ENCODE results near the gene STXBP5. TPM values are rescaled to one million over a fixed set of nuclear protein-coding genes. Genes with fewer than 3 reads are reported as not detected.

Gene STXBP5
- total and polyA plus RNA-seq, 2 experiments from 2014 or later = 11.1 to 30.3 TPM

GRCh38 chr6:147169529-147169928 is 34.7 kb upstream of the STXBP5 start:
- no peaks in the 10 kb centered on the region for H3K27me3 ChIP-seq
- no peaks in the 10 kb centered on the region for H3K9me3 ChIP-seq (ENCODE audit: low read depth)
- no peak overlapping the region for H3K4me3 ChIP-seq
- TF ChIP-seq CTCF (IDR thresholded peaks at IDR 0.05; ENCODE audit: poor library complexity) = no peak
- no peak for TF ChIP-seq EZH2 (IDR thresholded peaks at IDR 0.05; ENCODE audit: borderline replicate concordance)
- no peak for TF ChIP-seq EZH2phosphoT487 (IDR thresholded peaks at IDR 0.05; ENCODE audit: low read depth, severe bottlenecking, unreplicated experiment)
- no peaks in the 10 kb centered on the region for H3K4me1 ChIP-seq (ENCODE audit: insufficient read depth)
- DNase-seq (ENCODE audit: low spot score) = no peak
- no peaks in the 10 kb centered on the region for H3K36me3 ChIP-seq (replicated peaks; ENCODE audit: insufficient read depth, low read depth)
- H4K20me1 ChIP-seq (ENCODE audit: insufficient read depth, poor library complexity, severe bottlenecking) = no peaks in the 10 kb centered on the region
- H3K9me2 ChIP-seq (replicated peaks; ENCODE audit: insufficient read depth) = no peaks in the 10 kb centered on the region
- 87% methylated on average over 1 of the region's 1 CpG for WGBS (ENCODE audit: low lambda C conversion rate, missing lambda C conversion rate)
- no peak overlapping the region for H2AFZ ChIP-seq
- no peaks in the 10 kb centered on the region for H3K79me2 ChIP-seq
- H3K4me2 ChIP-seq = no peak overlapping the region
- H3K27ac ChIP-seq = no peak overlapping the region

GRCh38 chr6:147170269-147170668 is 33.9 kb upstream of the STXBP5 start:
- Histone ChIP-seq H2AFZ (no peak overlapping the region), H4K20me1 (ENCODE audit: insufficient read depth, poor library complexity, severe bottlenecking) (no peaks in the 10 kb centered on the region), H3K27me3 (no peaks in the 10 kb centered on the region), H3K27ac (no peak overlapping the region), H3K4me3 (no peak overlapping the region), H3K79me2 (no peaks in the 10 kb centered on the region), H3K36me3 (replicated peaks; ENCODE audit: insufficient read depth, low read depth) (no peaks in the 10 kb centered on the region), H3K4me2 (no peak overlapping the region), H3K4me1 (ENCODE audit: insufficient read depth) (no peaks in the 10 kb centered on the region), H3K9me3 (ENCODE audit: low read depth) (no peaks in the 10 kb centered on the region), H3K9me2 (replicated peaks; ENCODE audit: insufficient read depth) (no peaks in the 10 kb centered on the region)
- 96% methylated on average over 1 of the region's 1 CpG for WGBS (ENCODE audit: low lambda C conversion rate, missing lambda C conversion rate)
- TF ChIP-seq EZH2 (IDR thresholded peaks at IDR 0.05; ENCODE audit: borderline replicate concordance) (no peak), EZH2phosphoT487 (IDR thresholded peaks at IDR 0.05; ENCODE audit: low read depth, severe bottlenecking, unreplicated experiment) (no peak), CTCF (IDR thresholded peaks at IDR 0.05; ENCODE audit: poor library complexity) (no peak)
- DNase-seq (ENCODE audit: low spot score) = no peak

DNA sequence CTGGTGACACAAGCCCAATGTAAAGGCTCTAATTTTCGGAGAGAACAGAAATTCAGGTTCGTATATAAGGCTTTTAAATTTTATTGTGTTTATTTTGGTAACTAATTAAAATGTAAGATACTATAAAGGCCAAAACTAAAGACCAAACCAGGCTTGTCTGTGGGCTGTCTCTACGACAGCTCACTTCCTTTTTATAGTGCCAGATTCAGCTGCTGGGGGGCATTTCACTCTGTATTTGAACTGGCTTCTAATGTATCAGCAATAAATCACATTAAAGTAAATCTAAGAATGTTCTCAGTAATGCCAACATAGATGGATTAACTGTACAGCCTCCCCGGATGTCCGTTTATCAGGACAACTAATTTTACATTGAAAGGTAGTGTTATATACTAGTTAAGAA is 31.1 kb upstream of the STXBP5 start:
- H4K20me1 ChIP-seq (ENCODE audit: insufficient read depth, poor library complexity, severe bottlenecking) = no peaks in the 10 kb centered on the region
- H3K4me3 ChIP-seq = no peak overlapping the region
- H3K27ac ChIP-seq = no peak overlapping the region
- no peaks in the 10 kb centered on the region for H3K27me3 ChIP-seq
- no peaks in the 10 kb centered on the region for H3K9me2 ChIP-seq (replicated peaks; ENCODE audit: insufficient read depth)
- no peaks in the 10 kb centered on the region for H3K36me3 ChIP-seq (replicated peaks; ENCODE audit: insufficient read depth, low read depth)
- WGBS (ENCODE audit: low lambda C conversion rate, missing lambda C conversion rate) = 57% methylated on average over 5 of the region's 5 CpGs
- H3K9me3 ChIP-seq (ENCODE audit: low read depth) = no peaks in the 10 kb centered on the region
- DNase-seq (ENCODE audit: low spot score) = no peak
- H3K4me2 ChIP-seq = no peak overlapping the region
- no peaks in the 10 kb centered on the region for H3K79me2 ChIP-seq
- TF ChIP-seq EZH2phosphoT487 (IDR thresholded peaks at IDR 0.05; ENCODE audit: low read depth, severe bottlenecking, unreplicated experiment) = no peak
- TF ChIP-seq CTCF (IDR thresholded peaks at IDR 0.05; ENCODE audit: poor library complexity) = no peak
- TF ChIP-seq EZH2 (IDR thresholded peaks at IDR 0.05; ENCODE audit: borderline replicate concordance) = no peak
- no peaks in the 10 kb centered on the region for H3K4me1 ChIP-seq (ENCODE audit: insufficient read depth)
- no peak overlapping the region for H2AFZ ChIP-seq

Data from hepatocyte (in vitro differentiated cells).